AG04450 (cell line): Measurements from ENCODE around the gene CEACAM7. TPM values are rescaled to one million over a fixed set of nuclear protein-coding genes. Genes with fewer than 3 reads are reported as not detected.

Source experiments
- CTCF ChIA-PET: fragments of 300-600, 350-600 bp; formaldehyde crosslinking; extraction: SDS; loops from one replicate; lab custom pipeline; 2022; ENCODE audit warnings: antibody characterized with exemption, inconsistent platforms; lab: Charles Lee
- POLR2A ChIA-PET: fragments of 350-600 bp; formaldehyde crosslinking; extraction: SDS; loops from one replicate; lab custom pipeline; 2021; ENCODE audit warnings: antibody characterized with exemption, inconsistent platforms; lab: Yijun Ruan, JAX
- DNase-seq: peaks from one replicate; pipeline ENCODE4 v3.0.0-alpha.2; 2011; ENCODE audit warnings: low read depth, low spot score
- H3K27ac ChIP-seq: one replicate; pipeline ENCODE4 v1.5.1; 2012; ENCODE audit warnings: low read depth, low read length, control low read depth
- H3K27me3 ChIP-seq: one replicate; pipeline ENCODE4 v1.6.0; 2012; ENCODE audit warnings: low read length; ENCODE audit not compliant: control insufficient read depth, insufficient read depth
- H3K4me3 ChIP-seq: 2 replicates; pipeline ENCODE4 v1.5.1; 2011; ENCODE audit warnings: mild to moderate bottlenecking, low read depth, low read length, control low read depth
- H3K9me3 ChIP-seq: 2 replicates; pipeline ENCODE4 v1.5.1; 2012; ENCODE audit warnings: low read length; ENCODE audit not compliant: control insufficient read depth, insufficient read depth
- polyA plus RNA-seq: library from polyadenylated mRNA; depleted of rRNA; stranded (reverse); fragments of >200 nt; gene quantifications from 2 replicates; pipeline ENCODE4 v1.2.3, GENCODE V29; 2011; rRNA removed
- small RNA-seq: library from RNA; depleted of rRNA; stranded (forward); fragments of <200 nt; gene quantifications from one replicate; pipeline ENCODE3, GENCODE V24; 2012; ENCODE audit warnings: low read depth; ENCODE audit not compliant: insufficient read length
- TF ChIP-seq, protein P1 (sequence below): IDR thresholded peaks from 2 replicates; pipeline ENCODE4 v1.5.1; 2011; ENCODE audit warnings: low read depth, low read length, control low read depth, inconsistent platforms

CEACAM7 gene
- polyA plus RNA-seq, 1 experiment = not detected

DNA sequence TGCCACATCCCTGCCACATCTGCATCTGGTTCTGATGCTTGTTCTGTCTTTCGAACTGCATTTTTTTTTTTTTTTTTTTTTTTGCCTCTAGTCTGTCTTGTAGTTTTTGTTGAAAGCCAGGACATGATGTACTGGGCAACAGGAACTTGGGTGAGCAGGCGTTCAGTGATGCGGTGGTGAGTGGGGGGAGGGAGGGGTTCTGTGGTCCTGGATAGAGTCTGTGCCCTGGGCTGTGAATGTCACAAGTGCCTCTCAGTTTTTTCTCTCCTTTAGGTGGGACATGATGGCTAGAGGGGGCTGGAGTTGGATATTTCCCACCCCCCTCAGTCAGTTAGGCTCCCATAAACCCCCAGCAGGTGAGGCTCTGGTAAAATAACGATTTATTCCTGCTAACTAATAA is 64.7 kb downstream of the CEACAM7 start:
- Histone ChIP-seq H3K27me3 (no peaks in the 10 kb centered on the region), H3K4me3 (no peak overlapping the region), H3K9me3 (no peaks in the 10 kb centered on the region), H3K27ac (no peak overlapping the region)
- POLR2A ChIA-PET = no interaction called here
- TF ChIP-seq, protein P1, sequence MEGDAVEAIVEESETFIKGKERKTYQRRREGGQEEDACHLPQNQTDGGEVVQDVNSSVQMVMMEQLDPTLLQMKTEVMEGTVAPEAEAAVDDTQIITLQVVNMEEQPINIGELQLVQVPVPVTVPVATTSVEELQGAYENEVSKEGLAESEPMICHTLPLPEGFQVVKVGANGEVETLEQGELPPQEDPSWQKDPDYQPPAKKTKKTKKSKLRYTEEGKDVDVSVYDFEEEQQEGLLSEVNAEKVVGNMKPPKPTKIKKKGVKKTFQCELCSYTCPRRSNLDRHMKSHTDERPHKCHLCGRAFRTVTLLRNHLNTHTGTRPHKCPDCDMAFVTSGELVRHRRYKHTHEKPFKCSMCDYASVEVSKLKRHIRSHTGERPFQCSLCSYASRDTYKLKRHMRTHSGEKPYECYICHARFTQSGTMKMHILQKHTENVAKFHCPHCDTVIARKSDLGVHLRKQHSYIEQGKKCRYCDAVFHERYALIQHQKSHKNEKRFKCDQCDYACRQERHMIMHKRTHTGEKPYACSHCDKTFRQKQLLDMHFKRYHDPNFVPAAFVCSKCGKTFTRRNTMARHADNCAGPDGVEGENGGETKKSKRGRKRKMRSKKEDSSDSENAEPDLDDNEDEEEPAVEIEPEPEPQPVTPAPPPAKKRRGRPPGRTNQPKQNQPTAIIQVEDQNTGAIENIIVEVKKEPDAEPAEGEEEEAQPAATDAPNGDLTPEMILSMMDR = no peak
- CTCF ChIA-PET = no interaction called here
- DNase-seq = no peak

Small RNA genes within 50 kb of the gene (small RNA-seq; reads per million reads assigned to genes)
- gene AC243960.4 = not detected

Other genes with a start within 250 kb of the CEACAM7 start
- gene DMAC2, start 248.4 kb downstream of the CEACAM7 start, polyA plus RNA-seq = 58.2 and 64.7 TPM in 2 replicates
- gene ERICH4, start 245.1 kb downstream of the CEACAM7 start, polyA plus RNA-seq = not detected in 2 replicates
- gene CEACAM21, start 112.1 kb downstream of the CEACAM7 start, polyA plus RNA-seq = not detected in 2 replicates
- gene CEACAM4, start 61.2 kb downstream of the CEACAM7 start, polyA plus RNA-seq = not detected in 2 replicates
- gene CEACAM5, start 20.4 kb upstream of the CEACAM7 start, polyA plus RNA-seq = not detected in 2 replicates
- not detected in 2 replicates for gene CEACAM6, start 67.3 kb upstream of the CEACAM7 start, polyA plus RNA-seq
- gene CEACAM3, start 108.3 kb upstream of the CEACAM7 start, polyA plus RNA-seq = not detected in 2 replicates
- not detected in 2 replicates for gene LYPD4, start 156.4 kb upstream of the CEACAM7 start, polyA plus RNA-seq
- gene DMRTC2, start 156.8 kb upstream of the CEACAM7 start, polyA plus RNA-seq = not detected in 2 replicates
- 1,320 and 1,738 TPM in 2 replicates for gene RPS19, start 172.0 kb upstream of the CEACAM7 start, polyA plus RNA-seq
- 0.20 and 0.36 TPM in 2 replicates for gene CD79A, start 189.0 kb upstream of the CEACAM7 start, polyA plus RNA-seq
- gene ARHGEF1, start 194.9 kb upstream of the CEACAM7 start, polyA plus RNA-seq = 19.5 and 24.1 TPM in 2 replicates
- gene ERFL, start 240.2 kb upstream of the CEACAM7 start, polyA plus RNA-seq = not detected in 2 replicates